GM21367 (cell line): ENCODE data around the gene HDAC4.
A peak's percentile ranks its signal among the peaks of the same experiment; 100 is the strongest.

ENCODE experiments used
- ATAC-seq: cut with Tn5 transposase; IDR thresholded peaks from one replicate; pipeline ENCODE4 v1.9.1; 2021; ENCODE audit not compliant: unreplicated experiment

Gene HDAC4

DNA sequence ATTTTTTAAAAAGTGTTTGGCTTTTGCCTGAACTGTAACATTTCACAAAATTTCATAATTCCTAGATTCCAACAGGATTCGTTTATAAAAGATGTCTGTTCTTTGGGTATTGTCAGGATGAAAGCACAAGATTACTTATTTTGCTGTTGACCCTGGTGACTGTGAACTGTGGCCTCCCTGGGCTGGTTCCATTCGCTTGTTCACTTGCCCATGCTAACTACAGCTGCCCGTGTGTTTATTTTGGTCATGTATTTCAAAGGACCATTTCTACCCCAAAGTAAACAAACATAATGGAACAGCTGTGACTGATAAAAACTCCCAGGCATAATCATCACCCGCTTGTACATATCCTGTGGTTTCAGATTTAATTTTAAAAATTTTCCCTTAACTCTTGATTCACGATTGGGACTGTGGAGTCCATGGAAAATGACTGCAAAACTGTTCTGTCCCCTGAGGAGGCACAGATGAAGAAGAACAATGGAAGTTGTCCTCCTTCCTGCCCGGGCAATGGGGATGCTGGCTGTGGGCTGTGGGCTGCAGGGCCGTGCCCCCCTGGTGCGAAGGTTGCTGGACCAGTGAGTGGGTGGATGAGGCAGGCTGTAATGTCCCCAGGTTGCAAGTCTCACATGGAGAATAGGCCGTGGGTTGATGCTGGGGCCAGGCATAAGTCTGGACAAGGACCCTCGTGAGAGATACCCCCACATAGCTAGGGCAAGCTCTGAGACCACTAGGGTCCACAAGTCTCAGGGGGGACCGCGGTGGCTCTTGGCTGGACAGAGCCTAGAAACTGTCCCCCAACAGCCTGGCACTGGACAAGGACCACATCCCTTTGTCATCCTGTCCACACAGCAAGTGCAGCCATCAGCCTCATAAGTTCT lies 28.9 kb upstream of the HDAC4 start:
- ATAC-seq = no peak

DNA sequence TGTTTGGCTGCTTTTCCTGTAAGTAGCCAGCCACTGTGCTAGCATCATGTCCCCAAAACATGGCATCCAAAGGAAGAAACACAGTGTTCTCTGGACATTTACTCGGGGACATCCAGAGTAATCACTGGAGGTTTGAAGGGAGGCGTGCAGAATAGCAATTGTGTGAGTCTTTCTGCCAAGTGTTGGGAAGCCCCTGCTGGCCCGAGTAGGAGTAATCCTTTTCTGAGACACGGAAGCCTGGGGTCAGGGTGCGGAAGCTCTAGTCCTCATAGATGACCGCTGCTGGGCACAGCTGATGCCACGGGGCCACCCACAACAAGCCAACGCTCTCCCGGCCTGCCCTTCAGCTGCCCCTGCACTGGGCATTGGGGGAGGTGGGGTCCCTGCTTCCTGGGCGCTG lies 24.8 kb upstream of the HDAC4 start:
- ATAC-seq = no peak

DNA sequence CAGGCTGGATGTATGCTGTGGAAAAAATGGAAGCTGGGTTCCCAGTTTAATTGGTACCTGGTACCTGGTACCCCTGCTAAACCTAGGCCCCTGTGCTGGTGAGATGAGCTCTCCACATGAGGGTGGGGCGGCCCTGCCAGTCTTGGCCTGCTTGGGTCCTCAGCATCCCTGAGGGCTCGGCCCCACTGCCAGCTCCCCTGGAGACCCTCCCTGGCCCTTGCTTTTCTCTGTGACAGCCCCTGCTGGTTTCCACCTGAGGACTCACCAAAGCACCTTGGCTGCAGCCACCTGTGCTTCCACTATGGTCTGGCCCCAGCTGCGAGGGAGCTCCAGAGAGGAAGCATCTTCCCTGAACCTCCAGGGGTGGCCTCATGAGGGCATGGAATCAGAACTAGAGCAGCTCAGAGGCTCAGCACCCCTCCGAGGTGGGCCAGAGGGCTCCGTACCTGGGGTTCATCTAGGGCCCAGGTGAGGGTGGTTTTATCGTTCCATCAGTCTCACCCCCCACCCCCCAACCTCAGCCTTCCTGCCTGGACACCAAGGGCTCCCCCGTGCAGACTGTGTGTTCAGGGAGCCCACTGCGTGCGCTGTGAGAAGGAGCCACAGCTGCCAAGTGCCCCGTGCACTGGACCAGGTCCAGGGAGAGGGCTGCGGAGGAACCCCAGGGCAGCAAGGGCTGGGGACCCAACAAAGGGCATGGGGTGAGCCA lies 23.7 kb upstream of the HDAC4 start:
- ATAC-seq = no peak

DNA sequence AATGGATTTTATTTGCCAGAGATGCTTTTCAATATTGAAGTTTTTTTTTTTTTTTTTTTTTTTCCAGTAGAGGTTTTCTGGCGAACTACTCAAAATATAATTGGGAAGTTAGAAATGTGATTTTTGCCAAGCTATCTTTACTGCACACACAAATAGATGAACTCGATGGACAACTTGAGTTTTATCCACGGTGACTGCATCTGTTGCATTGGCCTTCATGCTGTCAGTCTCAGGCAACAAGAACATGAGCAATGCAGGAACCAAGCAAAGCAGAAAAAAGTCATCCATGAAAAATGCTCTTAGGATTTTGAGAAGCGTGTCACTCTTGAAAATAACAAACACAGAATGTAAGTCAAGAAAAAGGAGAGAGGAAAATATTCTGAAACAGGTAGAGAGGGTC lies 22.7 kb upstream of the HDAC4 start:
- no peak for ATAC-seq

- no peak for ATAC-seq
Observed at GRCh38 chr2:239421851-239422250, 21.0 kb upstream of the HDAC4 start.

DNA sequence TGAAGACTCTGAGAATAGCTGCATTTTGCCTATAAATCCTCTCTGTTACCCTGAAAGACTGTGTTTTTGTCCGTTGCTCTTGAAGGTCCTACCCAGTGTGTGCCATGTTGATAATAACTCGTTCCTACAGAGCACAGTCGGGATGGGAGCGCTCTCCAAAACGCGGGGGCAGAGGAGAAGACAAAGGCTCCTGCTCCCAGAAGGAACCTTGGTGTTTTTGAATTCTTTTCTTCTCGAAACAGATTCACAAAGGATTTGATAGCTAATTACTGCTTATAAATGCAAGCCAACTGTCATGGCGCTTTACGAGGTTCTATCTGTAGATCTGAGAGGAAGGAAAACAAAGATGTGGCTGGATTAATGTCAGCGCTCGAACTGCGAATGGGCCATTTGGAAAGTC lies 19.3 kb upstream of the HDAC4 start:
- no peak for ATAC-seq

GRCh38 chr2:239418918-239419317 lies 18.1 kb upstream of the HDAC4 start:
- ATAC-seq = no peak

DNA sequence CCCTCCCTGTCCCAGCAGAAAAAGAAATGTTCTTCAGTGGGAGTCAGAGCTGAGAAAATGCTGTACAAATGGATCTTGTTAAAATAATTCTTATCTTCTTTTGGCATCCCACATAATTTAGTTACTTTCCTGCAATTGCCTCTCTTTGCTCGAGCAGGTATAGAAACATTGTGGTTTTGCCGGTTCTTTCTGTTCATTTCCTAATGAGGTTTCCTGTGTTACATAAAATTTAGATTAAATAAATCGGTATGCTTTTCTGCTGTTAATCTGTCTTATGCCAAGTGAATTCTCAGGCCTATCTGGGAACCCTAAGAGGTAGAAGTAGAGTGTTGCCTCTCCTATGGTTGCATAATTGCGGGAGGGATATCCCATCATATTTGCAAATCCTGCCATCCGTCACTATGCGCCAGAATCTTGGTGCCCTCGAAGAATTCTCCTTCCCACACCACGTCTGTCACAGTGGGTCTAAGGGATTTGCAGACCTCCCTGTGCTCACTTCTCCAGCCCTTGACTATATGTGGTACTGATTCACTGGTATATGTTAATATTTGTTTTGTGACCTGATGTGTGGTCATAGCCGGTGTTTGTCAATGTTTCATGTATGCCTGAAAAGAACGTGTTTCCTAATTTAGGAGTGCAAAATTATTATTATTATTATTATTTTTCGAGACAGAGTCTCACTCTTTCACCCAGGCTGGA lies 12.2 kb upstream of the HDAC4 start:
- no peak for ATAC-seq

- no peak for ATAC-seq
Observed at GRCh38 chr2:239411549-239412319, 10.9 kb upstream of the HDAC4 start.

DNA sequence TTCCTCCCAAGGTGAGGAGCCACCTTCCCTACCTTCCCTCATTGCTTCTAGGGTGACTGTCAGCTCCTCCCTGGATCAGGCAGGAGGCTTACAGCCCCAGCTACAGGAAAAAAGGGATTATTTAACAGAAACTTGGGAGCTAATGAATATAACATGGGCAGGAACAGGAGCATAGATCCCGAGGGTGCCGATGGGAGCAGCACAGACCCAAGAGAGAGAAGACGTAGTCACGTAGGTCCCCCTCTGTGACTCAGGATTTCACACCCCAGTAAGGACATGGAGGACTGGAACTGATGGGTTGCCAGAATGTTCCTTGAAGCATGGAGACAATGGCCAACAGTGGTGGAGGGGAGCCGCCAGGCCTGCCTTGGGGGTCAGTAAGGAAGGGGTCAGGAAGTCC lies 10.3 kb upstream of the HDAC4 start:
- no peak for ATAC-seq

GRCh38 chr2:239409976-239410375 lies 9.2 kb upstream of the HDAC4 start:
- ATAC-seq = no peak

DNA sequence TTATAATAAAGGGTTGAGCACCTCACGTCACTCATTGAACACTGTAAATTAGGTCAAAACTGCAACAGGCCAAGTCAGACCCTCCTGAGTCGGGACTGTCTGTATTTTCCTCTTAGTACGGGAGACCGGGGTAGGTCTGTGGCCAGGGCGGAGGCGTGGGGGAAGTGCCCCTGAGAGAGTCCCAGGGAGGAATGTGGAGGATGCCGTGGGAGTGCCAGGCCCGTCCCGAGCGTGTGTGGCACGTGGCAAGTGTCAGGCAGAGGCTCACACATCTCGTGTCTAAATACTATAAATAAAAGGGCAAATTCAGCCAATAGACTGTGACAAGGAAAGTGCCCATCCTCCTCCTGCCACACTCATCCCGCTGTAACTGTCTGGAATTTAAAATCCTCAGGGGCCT lies 6.3 kb upstream of the HDAC4 start:
- ATAC-seq = no peak

DNA sequence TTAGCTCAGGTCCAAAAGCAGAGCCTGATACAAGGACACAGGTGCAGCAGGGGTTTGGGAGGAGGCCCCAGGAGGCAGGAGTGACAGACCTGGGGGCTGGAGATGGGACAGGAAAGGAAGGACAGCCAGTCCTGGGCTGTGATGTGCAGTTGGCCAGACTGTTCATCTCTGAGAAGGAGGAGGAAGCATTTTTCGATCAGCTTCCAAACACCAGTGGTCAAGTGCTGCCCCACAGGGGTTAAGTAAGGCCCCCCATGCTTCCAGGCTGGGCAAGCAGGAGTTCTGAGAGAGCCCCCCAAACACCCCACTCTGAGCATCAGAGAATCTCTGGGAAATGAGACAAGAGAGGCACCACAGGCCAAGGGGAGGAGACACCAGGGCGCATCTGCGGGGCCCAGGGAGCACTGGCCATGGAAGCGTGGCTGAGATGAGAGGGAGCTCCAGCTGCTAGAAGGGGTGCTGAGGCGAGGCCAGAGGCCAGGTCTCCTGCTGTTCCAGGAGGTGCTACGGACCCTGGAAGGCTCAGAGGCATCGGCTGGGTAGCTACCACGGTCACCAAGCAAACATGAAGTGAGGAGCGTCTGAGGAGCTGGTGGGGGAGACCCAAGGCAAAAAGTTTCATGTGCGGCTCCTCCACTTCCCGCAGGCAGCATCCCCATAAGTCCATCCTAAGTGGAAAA lies 5.6 kb upstream of the HDAC4 start:
- ATAC-seq = no peak

DNA sequence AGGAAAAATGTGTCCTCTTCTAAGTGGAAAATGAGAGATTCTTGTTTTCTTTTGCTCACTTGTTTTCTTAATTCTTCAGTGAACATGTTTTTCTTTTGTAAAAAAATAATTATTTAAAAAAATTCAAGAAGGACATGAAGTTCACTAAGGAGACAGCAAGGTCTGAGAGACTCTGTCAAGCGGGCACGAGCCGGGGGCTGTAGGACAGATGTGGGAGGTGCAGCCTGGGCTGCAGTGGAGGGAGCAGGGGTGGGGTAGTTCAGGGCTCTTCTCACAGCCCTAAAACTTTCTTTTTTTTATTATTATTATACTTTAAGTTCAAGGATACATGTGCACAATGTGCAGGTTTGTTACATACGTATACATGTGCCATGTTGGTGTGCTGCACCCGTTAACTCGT lies 4.3 kb upstream of the HDAC4 start:
- no peak for ATAC-seq

DNA sequence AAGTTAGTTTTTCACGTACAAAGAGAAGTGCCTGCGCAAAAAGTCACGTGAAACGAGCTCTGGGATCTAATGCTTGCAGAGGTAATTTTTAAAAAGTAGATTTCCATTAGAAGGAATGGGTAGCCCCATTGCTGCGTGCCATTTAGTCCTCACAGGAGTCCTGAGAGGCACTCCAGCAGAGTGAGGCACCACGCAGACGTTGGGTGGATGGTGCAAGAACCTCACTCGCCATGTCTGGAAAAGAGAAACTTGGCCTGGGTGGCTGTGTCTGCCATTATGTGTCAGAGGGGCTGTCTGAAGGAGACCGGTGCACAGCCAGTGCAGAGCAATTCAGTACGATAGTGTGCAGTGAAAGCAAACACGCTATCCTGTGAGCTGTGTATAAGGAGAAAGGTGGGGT lies 1.8 kb upstream of the HDAC4 start:
- no peak for ATAC-seq

DNA sequence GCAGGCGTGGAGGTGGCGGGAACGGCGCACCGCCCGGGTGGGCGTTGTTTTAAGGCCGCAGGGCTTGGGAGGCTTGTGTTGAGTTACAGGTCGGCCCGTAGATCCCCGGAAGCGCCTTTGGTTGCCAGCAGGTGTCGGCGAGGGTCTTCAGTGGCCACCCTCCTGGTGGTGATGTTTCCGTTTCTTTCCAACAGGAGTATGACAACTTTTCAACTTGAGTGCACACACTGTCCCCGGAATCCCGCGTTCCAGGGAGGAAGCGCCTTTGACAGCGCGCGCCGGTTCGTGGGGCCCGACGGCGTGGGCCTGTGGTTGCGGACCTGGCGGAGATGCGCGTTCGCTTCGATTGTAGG lies 1.0 kb upstream of the HDAC4 start:
- ATAC-seq = peak; percentile 4

DNA sequence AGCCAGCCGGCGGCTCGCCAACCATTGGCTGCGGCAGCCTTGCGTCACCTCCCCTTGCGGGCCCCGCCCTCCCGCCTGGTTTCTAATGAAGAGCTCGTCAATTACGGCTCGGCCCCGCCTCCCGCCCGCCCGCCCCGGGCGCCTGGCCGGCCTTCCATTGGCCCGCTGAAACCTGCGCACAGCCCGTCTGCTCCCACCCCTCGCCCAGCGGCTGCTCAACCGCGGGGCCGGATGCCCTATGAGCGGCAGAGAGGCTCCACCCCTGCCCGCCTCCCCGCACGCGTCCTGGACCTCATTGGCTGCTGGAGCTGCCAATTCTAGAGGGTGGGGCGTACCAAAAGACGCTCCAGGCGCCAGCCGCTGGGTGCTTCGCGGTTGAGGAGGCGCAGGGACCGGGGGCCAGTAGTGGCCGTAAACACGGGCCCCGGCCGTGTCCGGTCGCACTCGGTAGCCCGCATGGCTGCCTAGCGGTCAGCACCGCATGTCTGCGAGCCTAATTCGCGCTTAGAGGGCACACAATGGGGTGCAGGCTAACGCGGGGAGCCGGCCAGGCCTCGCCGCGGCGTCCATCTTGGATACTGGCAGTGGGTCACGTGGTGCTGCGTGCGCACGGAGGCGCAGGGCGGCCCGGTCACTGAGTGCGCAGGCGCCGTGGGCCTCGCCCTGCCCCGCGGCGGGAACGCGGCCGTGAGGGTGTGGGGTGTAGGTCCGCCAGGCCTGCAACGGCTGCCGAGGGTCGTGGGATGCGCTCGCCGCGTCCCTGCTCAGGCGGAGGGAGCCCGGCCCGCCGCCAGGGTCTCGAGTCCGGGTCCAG lies 454 bp upstream of the HDAC4 start:
- peak; percentile 93 for ATAC-seq

- ATAC-seq = no peak
Observed at GRCh38 chr2:239399921-239400595, 762 bp downstream of the HDAC4 start.

- no peak for ATAC-seq
Observed at GRCh38 chr2:239399433-239399920, 1.3 kb downstream of the HDAC4 start.
